H1 (cell line): ENCODE data around the gene GPATCH2. TPM values are rescaled to one million over a fixed set of nuclear protein-coding genes. Genes with fewer than 3 reads are reported as not detected.

Experiments used
- CTCF ChIA-PET: fragments of 300-600 bp; sonication (Branson Sonifier 250); formaldehyde crosslinking; loops from one replicate; lab custom pipeline; 2021; ENCODE audit not compliant: partially characterized antibody; lab: Charles Lee
- POLR2A ChIA-PET: fragments of 300-600 bp; sonication (Branson Sonifier 250); formaldehyde crosslinking; loops from one replicate; lab custom pipeline; 2021; ENCODE audit warnings: inconsistent platforms; ENCODE audit not compliant: partially characterized antibody; lab: Charles Lee
- DNase-seq, 2 experiments: peaks; one replicate each; pipeline versions ENCODE4 v3.0.0 to v3.0.0-alpha.2; 2010 to 2022; ENCODE audit warnings: low spot score in 2 of 2, low read depth in 1 of 2, mixed read lengths in 1 of 2
- FAIRE-seq: peaks from 2 replicates; lab custom pipeline; 2011; peaks lifted over from hg19 to GRCh38; lab: Jason Lieb, UNC
- H2AFZ ChIP-seq: 2 replicates; pipeline ENCODE4 v1.8.1; 2012; ENCODE audit warnings: low read length, inconsistent platforms
- H2AK5ac ChIP-seq: 2 replicates; pipeline ENCODE4 v1.6.1; 2013; ENCODE audit warnings: low read depth, low read length
- H2BK120ac ChIP-seq: replicated peaks from 2 replicates; pipeline ENCODE3; 2013; ENCODE audit warnings: low read depth, low read length, inconsistent platforms
- H2BK12ac ChIP-seq: 2 replicates; pipeline ENCODE4 v1.6.1; 2013; ENCODE audit warnings: low read depth, low read length
- H2BK15ac ChIP-seq: 2 replicates; pipeline ENCODE4 v1.6.1; 2013; ENCODE audit warnings: low read length
- H2BK20ac ChIP-seq: 2 replicates; pipeline ENCODE4 v1.6.1; 2013; ENCODE audit warnings: low read length
- H2BK5ac ChIP-seq: 2 replicates; pipeline ENCODE4 v1.6.1; 2013; ENCODE audit warnings: low read depth, low read length
- H3K14ac ChIP-seq: 2 replicates; pipeline ENCODE4 v1.6.1; 2013; ENCODE audit warnings: inconsistent platforms; ENCODE audit not compliant: insufficient read length
- H3K18ac ChIP-seq: 2 replicates; pipeline ENCODE4 v1.6.1; 2013; ENCODE audit warnings: low read length; ENCODE audit errors: extremely low read depth
- H3K23ac ChIP-seq: 2 replicates; pipeline ENCODE4 v1.6.1; 2013; ENCODE audit warnings: inconsistent platforms; ENCODE audit not compliant: insufficient read length
- H3K23me2 ChIP-seq: 2 replicates; pipeline ENCODE4 v1.6.1; 2013; ENCODE audit warnings: low read depth, low read length
- H3K27ac ChIP-seq: 2 replicates; pipeline ENCODE4 v1.6.1; 2011; ENCODE audit warnings: low read depth, low read length, inconsistent platforms
- H3K27me3 ChIP-seq, 4 experiments: replicated peaks in 1 of 4; 1 replicate in 1 of 4; 2 replicates in 3 of 4; pipeline versions ENCODE4 v1.6.1 to v1.8.1; 2011 to 2013; ENCODE audit warnings: low read length in 3 of 4, mild to moderate bottlenecking in 3 of 4, inconsistent platforms in 2 of 4, mixed read lengths in 2 of 4, moderate library complexity in 1 of 4; ENCODE audit not compliant: control insufficient read depth in 3 of 4, insufficient read depth in 3 of 4; ENCODE audit errors: extremely low read depth in 1 of 4
- H3K36me3 ChIP-seq, 4 experiments: 2 replicates each; pipeline versions ENCODE4 v1.6.1 to v1.8.1; 2011 to 2013; ENCODE audit warnings: mild to moderate bottlenecking in 4 of 4, low read length in 3 of 4, moderate library complexity in 2 of 4, control low read depth in 1 of 4, inconsistent platforms in 1 of 4; ENCODE audit not compliant: insufficient read depth in 4 of 4, control insufficient read depth in 2 of 4
- H3K4ac ChIP-seq: replicated peaks from 2 replicates; pipeline ENCODE3; 2013; ENCODE audit warnings: low read length, low read depth, mixed read lengths, inconsistent platforms; ENCODE audit not compliant: insufficient read length
- H3K4me1 ChIP-seq, 4 experiments: replicated peaks in 1 of 4; 1 replicate in 1 of 4; 2 replicates in 3 of 4; pipeline versions ENCODE4 v1.6.1 to v1.8.1; 2011 to 2013; ENCODE audit warnings: low read length in 3 of 4, inconsistent platforms in 2 of 4, mixed read lengths in 1 of 4; ENCODE audit not compliant: insufficient read depth in 4 of 4, control insufficient read depth in 3 of 4
- H3K4me2 ChIP-seq, 2 experiments: 2 replicates each; pipeline versions ENCODE4 v1.6.1 to v1.8.1; 2011 to 2013; ENCODE audit warnings: low read depth in 2 of 2, low read length in 2 of 2, control low read depth in 1 of 2, inconsistent platforms in 1 of 2, mild to moderate bottlenecking in 1 of 2; ENCODE audit not compliant: insufficient read depth in 1 of 2
- H3K4me3 ChIP-seq, 4 experiments: fragments of 200-600, 300-600 bp in 1 of 4; sonication (generic), shearing (Covaris generic), sonication (Bioruptor Twin) in 1 of 4; 2 replicates each; pipeline versions ENCODE4 v1.5.1 to v1.8.1; 2011 to 2016; ENCODE audit warnings: low read length in 4 of 4, low read depth in 3 of 4, control low read depth in 2 of 4, inconsistent platforms in 2 of 4, mild to moderate bottlenecking in 2 of 4, mixed read lengths in 1 of 4, moderate library complexity in 1 of 4; ENCODE audit not compliant: insufficient read depth in 2 of 4; ENCODE audit errors: extremely low read depth in 1 of 4
- H3K56ac ChIP-seq: replicated peaks from 2 replicates; pipeline ENCODE3; 2013; ENCODE audit warnings: low read depth, mild to moderate bottlenecking, mixed read lengths, low read length, inconsistent platforms; ENCODE audit not compliant: insufficient read length
- H3K79me1 ChIP-seq: 2 replicates; pipeline ENCODE4 v1.6.1; 2013; ENCODE audit warnings: low read depth, low read length, control low read depth
- H3K79me2 ChIP-seq, 2 experiments: 2 replicates each; pipeline versions ENCODE4 v1.6.1 to v1.8.1; 2012 to 2013; ENCODE audit warnings: low read length in 2 of 2, mild to moderate bottlenecking in 2 of 2, inconsistent platforms in 1 of 2; ENCODE audit not compliant: insufficient read depth in 2 of 2, control insufficient read depth in 1 of 2
- H3K9ac ChIP-seq, 4 experiments: replicated peaks in 1 of 4; 1 replicate in 1 of 4; 2 replicates in 3 of 4; pipeline versions ENCODE4 v1.6.1 to v1.8.1; 2011 to 2013; ENCODE audit warnings: low read depth in 3 of 4, low read length in 3 of 4, control low read depth in 2 of 4, mild to moderate bottlenecking in 2 of 4, moderate library complexity in 2 of 4, inconsistent platforms in 1 of 4; ENCODE audit errors: extremely low read depth in 1 of 4
- H3K9me3 ChIP-seq, 2 experiments: 2 replicates each; pipeline versions ENCODE4 v1.6.1 to v1.8.1; 2012 to 2013; ENCODE audit warnings: mild to moderate bottlenecking in 2 of 2, moderate library complexity in 2 of 2, control low read depth in 1 of 2, inconsistent platforms in 1 of 2, low read depth in 1 of 2, low read length in 1 of 2, mixed read lengths in 1 of 2; ENCODE audit not compliant: insufficient read depth in 2 of 2
- H4K20me1 ChIP-seq, 2 experiments: replicated peaks in 1 of 2; 2 replicates each; pipeline versions ENCODE3 to v1.8.1; 2011 to 2013; ENCODE audit warnings: inconsistent platforms in 2 of 2, low read length in 2 of 2, mild to moderate bottlenecking in 1 of 2; ENCODE audit not compliant: insufficient read depth in 2 of 2, control insufficient read depth in 1 of 2
- H4K5ac ChIP-seq: 2 replicates; pipeline ENCODE4 v1.6.1; 2013; ENCODE audit warnings: low read length, low read depth, mixed read lengths, inconsistent platforms; ENCODE audit not compliant: insufficient read length
- H4K8ac ChIP-seq: 2 replicates; pipeline ENCODE4 v1.8.0; 2013; ENCODE audit warnings: mild to moderate bottlenecking, moderate library complexity, low read length, inconsistent platforms; ENCODE audit not compliant: insufficient read depth; ENCODE audit errors: extremely low read depth
- H4K91ac ChIP-seq: replicated peaks from 2 replicates; pipeline ENCODE3; 2013; ENCODE audit warnings: low read length, mixed read lengths, inconsistent platforms; ENCODE audit not compliant: insufficient read length
- GABPA ChIP-seq: IDR thresholded peaks from 2 replicates; pipeline ENCODE4 v1.6.1; 2011; ENCODE audit warnings: mild to moderate bottlenecking, low read length, moderate library complexity, borderline replicate concordance; ENCODE audit not compliant: insufficient read depth
- NRF1 ChIP-seq: IDR thresholded peaks from 2 replicates; pipeline ENCODE4 v1.6.1; 2011; ENCODE audit warnings: mild to moderate bottlenecking, low read depth, low read length, improper control_type of control experiment
- RXRA ChIP-seq: IDR thresholded peaks from 2 replicates; pipeline ENCODE4 v1.6.1; 2011; ENCODE audit warnings: low read depth, mild to moderate bottlenecking, low read length, moderate library complexity; ENCODE audit not compliant: insufficient read depth
- SP4 ChIP-seq: IDR thresholded peaks from 2 replicates; pipeline ENCODE4 v1.6.1; 2012; ENCODE audit warnings: low read length, inconsistent platforms
- WGBS, 2 experiments: shearing (Covaris generic) in 1 of 2; methylation state at CpG; one replicate each; pipeline versions ENCODE4 v1.1.6 to v1.1.7; 2013 to 2015; ENCODE audit warnings: low lambda C conversion rate in 2 of 2, mixed read lengths in 2 of 2, inconsistent platforms in 1 of 2, low coverage in 1 of 2, missing lambda C conversion rate in 1 of 2; ENCODE audit not compliant: insufficient replicate concordance in 2 of 2, insufficient coverage in 1 of 2, insufficient read length in 1 of 2; ENCODE audit errors: extremely low coverage in 1 of 2, missing lambda C conversion rate in 1 of 2; 5-methylcytosine and 5-hydroxymethylcytosine counted together
- polyA plus RNA-seq, 7 experiments: library from polyadenylated mRNA; depleted of rRNA in 3 of 7; stranded (reverse) in 5 of 7; unstranded in 2 of 7; fragments of >200 nt in 5 of 7; fragments of 200-250 nt in 2 of 7; gene quantifications; 1 replicate in 5 of 7; 2 replicates in 1 of 7; 4 replicates in 1 of 7; pipeline versions ENCODE4 v1.2.1 to v1.2.3, GENCODE V29; 2011 to 2013; ENCODE audit warnings: missing spikeins in 2 of 7, mixed read lengths in 2 of 7
- total RNA-seq: library from RNA; stranded (reverse); fragmentation: NEBNext Ultra II Directional; extraction: Animal tissue kit (Norgen Biotek cat#: 25700); gene quantifications from 2 replicates; pipeline ENCODE4 v1.2.1, GENCODE V29; 2021
- TF ChIP-seq, protein P1 (sequence below): IDR thresholded peaks from 2 replicates; pipeline ENCODE4 v1.6.1; 2012; ENCODE audit warnings: inconsistent platforms

The GPATCH2 gene
- total and polyA plus RNA-seq, 2 of the 8 experiments (the other 6 are each of a cell fraction or from before 2014, with no cell fraction given) = 3.9 to 13.1 TPM

GRCh38 chr1:217403026-217403720, 227.7 kb downstream of the GPATCH2 start:
- no peak overlapping the region for H3K4ac ChIP-seq
- no peak overlapping the region for H3K23ac ChIP-seq
- POLR2A ChIA-PET = no interaction called here
- no peak overlapping the region for H2BK12ac ChIP-seq
- no peaks in the 10 kb centered on the region for H3K9me3 ChIP-seq
- H3K9ac ChIP-seq = no peak overlapping the region
- no peak overlapping the region for H2BK5ac ChIP-seq
- H4K91ac ChIP-seq = no peak overlapping the region
- no peak overlapping the region for H4K8ac ChIP-seq
- no peak overlapping the region for H3K27ac ChIP-seq
- no peak overlapping the region for H3K4me3 ChIP-seq
- no peaks in the 10 kb centered on the region for H3K27me3 ChIP-seq
- no peak overlapping the region for H3K4me2 ChIP-seq
- H3K4me1 ChIP-seq = no peaks in the 10 kb centered on the region
- CTCF ChIA-PET = interaction anchor here (1.0 kb wide), 1 partner anchor 9 kb away, joined by 3 read pairs; no protein-coding TSS in a partner anchor
- no peaks in the 10 kb centered on the region for H3K36me3 ChIP-seq
- no peak overlapping the region for H2BK15ac ChIP-seq
- H3K79me2 ChIP-seq = no peaks in the 10 kb centered on the region
- 90% methylated on average over 8 of the region's 8 CpGs; no CpG with 5 or more reads in 1 of the 2 experiments for WGBS, 2 experiments
- no peak overlapping the region for H4K5ac ChIP-seq
- no peak overlapping the region for H2AK5ac ChIP-seq
- TF ChIP-seq RXRA (no peak), GABPA (no peak), SP4 (no peak), NRF1 (no peak)
- TF ChIP-seq, protein P1, sequence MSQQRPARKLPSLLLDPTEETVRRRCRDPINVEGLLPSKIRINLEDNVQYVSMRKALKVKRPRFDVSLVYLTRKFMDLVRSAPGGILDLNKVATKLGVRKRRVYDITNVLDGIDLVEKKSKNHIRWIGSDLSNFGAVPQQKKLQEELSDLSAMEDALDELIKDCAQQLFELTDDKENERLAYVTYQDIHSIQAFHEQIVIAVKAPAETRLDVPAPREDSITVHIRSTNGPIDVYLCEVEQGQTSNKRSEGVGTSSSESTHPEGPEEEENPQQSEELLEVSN = no peak
- no peak overlapping the region for H2BK120ac ChIP-seq
- DNase-seq (no peak), FAIRE-seq (no peak)
- H3K18ac ChIP-seq = no peak overlapping the region
- no peaks in the 10 kb centered on the region for H3K79me1 ChIP-seq
- H4K20me1 ChIP-seq = no peaks in the 10 kb centered on the region
- no peaks in the 10 kb centered on the region for H3K23me2 ChIP-seq
- H2BK20ac ChIP-seq = no peak overlapping the region
- H3K14ac ChIP-seq = no peak overlapping the region
- H2AFZ ChIP-seq = no peak overlapping the region
- H3K56ac ChIP-seq = no peak overlapping the region
